HG02610 (cell line): Measurements from ENCODE around the gene REXO4.

Experiments
- ATAC-seq: cut with Tn5 transposase; IDR thresholded peaks from one replicate; pipeline ENCODE4 v1.9.1; 2021; ENCODE audit warnings: mild to moderate bottlenecking, moderate library complexity; ENCODE audit not compliant: unreplicated experiment

Gene REXO4

DNA sequence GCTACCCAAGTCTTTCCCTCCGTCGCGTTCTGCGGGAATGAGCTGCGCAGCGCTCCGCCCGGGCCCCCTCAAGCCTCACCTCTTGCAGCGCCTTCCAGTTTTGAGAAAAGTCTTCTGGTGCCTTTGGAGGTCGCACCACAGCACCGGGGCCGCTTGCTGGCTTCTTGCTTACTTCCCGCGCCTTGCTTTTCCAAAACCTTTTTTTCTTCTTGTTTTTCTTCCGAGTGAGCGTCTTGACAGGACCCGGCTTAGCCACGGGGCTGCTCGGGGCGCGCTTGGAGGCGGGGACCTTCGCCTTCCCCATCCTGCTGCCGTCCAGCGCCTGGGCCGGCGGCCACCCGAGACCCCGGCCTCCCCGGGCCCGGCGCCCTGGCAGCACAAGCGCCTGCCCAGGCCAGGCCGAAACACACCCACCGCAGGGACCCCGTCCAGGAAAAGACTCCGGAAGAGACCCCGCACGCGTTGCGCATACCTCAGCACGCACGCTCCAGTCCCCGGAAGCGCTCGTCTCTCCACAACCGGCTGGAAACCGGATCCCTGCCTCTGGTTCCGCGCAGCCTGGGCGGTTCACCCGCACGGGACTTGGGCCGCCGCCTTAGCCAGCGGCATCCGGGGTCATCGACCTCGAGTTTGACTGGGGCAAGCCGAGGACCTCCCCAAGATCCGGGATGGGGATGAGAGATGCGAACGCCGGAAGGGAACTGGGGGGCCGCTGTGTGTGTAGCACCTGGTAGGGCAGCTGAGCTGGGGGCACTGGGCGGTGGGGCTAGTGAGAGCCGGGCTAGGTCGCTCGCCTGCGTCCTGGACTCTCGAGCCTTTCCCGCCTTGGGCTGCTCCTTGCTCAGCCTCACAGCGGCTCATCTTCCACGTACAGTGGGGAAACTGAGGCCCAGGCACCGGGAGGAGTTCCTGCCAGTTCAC is at the start of gene REXO4:
TSS of gene REXO4 (minus strand) at position 470 of the 921 bp plus-strand sequence. CDS start at position 304, 166 bp downstream.
- peak; percentile 50 for ATAC-seq

DNA sequence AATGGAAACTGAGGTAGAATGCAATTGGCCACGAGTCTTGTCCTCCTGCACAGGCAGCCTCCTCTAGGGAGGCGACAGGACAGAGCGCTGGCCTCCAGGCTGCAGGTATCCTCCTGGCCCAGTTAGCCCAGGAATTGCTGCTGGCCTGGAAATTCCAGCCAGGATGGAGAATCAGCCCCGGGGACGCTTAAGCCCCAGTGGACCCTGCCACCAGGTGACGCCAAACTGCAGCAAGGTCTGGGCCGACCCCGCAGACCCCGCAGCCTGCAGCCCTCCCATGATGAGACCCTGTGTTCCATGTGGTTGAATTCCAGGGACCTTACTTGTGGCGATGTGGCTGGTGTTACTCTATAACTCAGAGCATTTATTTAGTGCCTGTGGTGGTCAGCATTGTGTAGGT is 49.3 kb upstream of the REXO4 start:
- no peak for ATAC-seq

DNA sequence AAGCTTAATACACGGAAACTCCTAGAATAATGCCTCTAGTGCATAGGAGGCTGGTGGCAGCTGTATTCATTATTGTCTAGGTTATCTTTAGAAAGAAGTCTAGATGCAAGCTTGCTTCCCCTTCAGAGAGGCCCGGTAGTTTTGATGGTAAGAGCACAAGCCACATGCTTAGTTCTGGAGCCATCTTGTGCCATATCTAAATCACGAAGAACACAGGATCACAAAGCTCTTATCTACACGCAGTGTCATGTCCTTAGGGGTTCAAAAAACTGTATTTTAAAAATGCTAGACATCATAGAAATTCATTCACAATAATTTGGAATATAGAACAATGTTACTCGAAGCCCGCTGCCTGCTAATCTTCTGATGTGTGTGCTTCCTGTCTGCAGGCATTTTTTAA is 48.2 kb upstream of the REXO4 start:
- no peak for ATAC-seq

GRCh38 chr9:133464638-133465037 is 46.8 kb upstream of the REXO4 start:
- ATAC-seq = no peak

DNA sequence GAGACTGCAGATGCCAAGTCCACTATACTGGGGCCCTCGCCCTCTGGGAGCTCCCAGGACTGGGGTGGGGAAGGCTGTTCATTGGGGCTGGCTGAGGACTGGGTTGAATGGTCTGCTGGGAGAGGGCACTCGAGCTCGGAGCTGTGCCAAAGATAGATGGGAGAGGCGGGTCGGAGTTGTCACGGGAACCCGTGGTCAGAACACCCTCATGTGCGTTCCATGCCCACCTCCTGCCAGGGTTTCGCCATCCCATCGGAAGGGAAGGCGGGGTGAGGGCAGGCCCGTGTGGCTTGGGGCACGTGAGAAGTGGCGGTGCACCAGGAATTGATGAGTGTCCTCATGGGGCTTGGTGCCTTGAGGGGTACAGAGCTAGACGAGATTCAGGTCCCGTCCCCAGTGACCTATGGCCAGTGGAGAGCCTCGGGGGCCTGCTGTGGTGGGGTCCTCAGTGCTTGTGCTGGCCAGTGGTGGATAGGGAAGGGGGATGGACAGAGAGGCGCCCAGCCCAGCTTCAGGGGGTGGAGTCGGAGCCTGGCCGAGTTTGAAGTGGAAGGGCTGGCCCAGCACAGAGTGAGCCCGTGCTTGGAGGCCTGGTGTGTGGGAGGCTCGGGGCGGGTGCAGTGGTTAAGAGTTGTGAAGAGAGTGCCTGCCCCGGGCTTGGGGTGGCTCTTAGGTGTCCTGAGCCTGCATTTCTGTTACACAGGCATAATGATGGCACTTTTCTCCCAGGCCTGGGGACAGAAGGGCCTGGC is 46.2 kb upstream of the REXO4 start:
- no peak for ATAC-seq

- ATAC-seq = no peak
These were observed 45.5 kb upstream of the REXO4 start for GRCh38 chr9:133463234-133463863.

GRCh38 chr9:133461975-133462374 is 44.2 kb upstream of the REXO4 start:
- ATAC-seq = no peak

GRCh38 chr9:133460405-133461175 is 42.8 kb upstream of the REXO4 start:
- ATAC-seq = peak; percentile 22

- peak; percentile 67 for ATAC-seq
These were observed 41.9 kb upstream of the REXO4 start, which contains the start of gene CACFD1 for GRCh38 chr9:133459476-133460404. CACFD1 (plus strand) TSS chr9:133459978; CDS start chr9:133460067, 89 bp downstream.

GRCh38 chr9:133458643-133459312 is 41.0 kb upstream of the REXO4 start:
- ATAC-seq = no peak

DNA sequence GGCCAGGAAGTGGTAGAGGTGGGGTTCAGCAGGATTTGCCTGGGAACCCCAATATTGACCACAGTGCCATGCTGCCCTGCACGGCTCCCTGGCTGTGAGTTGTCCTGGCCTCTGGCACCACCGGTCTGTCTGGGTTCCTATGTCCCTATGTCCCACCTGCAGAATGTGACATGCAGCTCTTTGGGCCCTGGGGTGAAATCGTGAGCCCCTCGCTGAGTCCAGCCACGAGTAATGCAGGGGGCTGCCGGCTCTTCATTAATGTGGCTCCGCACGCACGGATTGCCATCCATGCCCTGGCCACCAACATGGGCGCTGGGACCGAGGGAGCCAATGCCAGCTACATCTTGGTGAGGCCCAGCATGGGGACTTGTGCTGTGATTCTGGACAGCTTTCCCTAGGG is 39.9 kb upstream of the REXO4 start:
- no peak for ATAC-seq

- ATAC-seq = no peak
These were observed 39.4 kb upstream of the REXO4 start for GRCh38 chr9:133457233-133457632.

DNA sequence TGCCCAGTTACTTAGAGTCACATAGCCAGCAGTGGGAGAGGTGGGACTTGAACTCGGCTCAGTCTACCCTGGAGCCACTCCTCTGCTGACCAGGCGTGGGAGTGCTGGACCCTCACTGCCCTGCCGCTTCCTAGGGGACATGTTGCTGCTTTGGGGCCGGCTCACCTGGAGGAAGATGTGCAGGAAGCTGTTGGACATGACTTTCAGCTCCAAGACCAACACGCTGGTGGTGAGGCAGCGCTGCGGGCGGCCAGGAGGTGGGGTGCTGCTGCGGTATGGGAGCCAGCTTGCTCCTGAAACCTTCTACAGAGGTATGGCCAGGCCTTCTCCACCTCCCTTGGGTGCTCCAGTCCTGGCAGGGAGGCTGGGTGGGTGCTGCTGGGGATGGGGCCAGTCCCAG is 38.6 kb upstream of the REXO4 start:
- no peak for ATAC-seq

GRCh38 chr9:133455936-133456335 is 38.1 kb upstream of the REXO4 start:
- no peak for ATAC-seq

DNA sequence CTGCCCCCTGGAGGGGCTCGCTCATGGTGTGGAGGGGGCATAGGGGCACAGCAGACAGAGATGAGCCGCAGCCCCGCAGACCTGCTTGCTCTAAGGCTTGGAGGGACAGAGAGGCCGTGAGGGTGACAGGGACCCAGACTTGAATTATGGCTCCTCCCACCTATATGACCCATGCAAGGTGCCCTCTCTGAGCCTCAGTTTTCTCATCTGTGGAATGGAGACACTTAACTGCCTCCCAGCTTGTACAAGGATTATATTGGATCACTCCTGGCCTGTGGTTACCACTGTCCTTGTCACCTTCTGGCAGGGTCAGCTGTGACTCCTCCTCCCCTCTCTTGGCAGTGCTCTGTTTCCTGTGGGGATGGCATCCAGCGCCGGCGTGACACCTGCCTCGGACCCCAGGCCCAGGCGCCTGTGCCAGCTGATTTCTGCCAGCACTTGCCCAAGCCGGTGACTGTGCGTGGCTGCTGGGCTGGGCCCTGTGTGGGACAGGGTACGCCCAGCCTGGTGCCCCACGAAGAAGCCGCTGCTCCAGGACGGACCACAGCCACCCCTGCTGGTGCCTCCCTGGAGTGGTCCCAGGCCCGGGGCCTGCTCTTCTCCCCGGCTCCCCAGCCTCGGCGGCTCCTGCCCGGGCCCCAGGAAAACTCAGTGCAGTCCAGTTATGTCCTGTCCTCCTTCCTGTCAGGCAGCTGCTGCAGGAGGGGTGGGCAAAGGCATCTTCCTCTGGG is 37.3 kb upstream of the REXO4 start:
- no peak for ATAC-seq

GRCh38 chr9:133454325-133454724 is 36.5 kb upstream of the REXO4 start:
- no peak for ATAC-seq

DNA sequence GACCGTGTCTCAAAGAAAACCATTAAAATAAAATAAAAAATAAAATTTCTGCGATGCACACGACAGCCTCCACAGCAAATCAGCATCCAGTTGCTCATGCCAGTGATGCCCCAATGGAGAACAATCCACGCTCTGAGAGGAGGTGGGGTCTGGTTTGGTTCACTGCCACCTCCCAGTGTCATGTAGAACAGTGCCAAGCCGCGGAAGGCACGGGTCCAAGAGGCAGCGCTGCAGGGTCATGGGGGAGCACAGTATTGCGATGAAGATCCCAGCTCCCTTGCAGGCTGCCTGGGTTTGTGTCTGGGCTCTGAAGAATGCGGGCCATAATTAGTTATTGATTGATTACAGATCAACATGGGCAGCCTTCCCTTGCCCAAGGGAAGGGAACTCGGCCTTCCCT is 35.8 kb upstream of the REXO4 start:
- ATAC-seq = no peak

DNA sequence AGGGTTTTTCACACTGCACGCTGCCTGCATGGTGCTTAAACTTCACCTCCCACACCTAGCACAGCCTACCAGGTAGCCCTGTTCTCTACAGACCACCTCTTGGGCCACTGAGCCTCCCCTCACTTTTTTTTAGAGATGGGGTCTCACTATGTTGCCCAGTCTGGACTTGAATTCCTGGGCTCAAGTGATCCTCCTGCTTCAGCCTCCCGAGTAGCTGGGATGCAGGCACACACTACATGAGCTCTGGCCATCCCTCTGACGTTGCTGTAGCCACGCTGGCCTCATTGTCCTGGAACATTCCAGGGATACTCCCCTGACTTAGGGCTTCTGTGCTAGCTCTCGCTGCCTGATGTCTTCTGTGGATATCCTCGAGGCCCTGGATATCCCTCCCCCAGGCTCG is 34.8 kb upstream of the REXO4 start:
- no peak for ATAC-seq
